GM23338 (cell line): ENCODE measurements around the gene FAM117B. TPM values are rescaled to one million over a fixed set of nuclear protein-coding genes. Genes with fewer than 3 reads are reported as not detected.
A peak's percentile ranks its signal among the peaks of the same experiment; 100 is the strongest.

Experiments used
- ATAC-seq: fragments of 200-7000 bp; cut with Tn5 transposase; 3 replicates; pipeline ENCODE4 v1.9.1; 2020
- DNase-seq: peaks from one replicate; pipeline ENCODE4 v3.0.0-alpha.2; 2015; ENCODE audit warnings: low spot score
- H2AFZ ChIP-seq: fragments of 200-600 bp; sonication (generic); 2 replicates; pipeline ENCODE4 v1.8.0; 2016; ENCODE audit warnings: antibody characterized with exemption, mild to moderate bottlenecking, moderate library complexity
- H3F3A ChIP-seq: fragments of 200-600 bp; sonication (generic); replicated peaks from 2 replicates; pipeline ENCODE4 v1.8.0; 2017; ENCODE audit warnings: antibody characterized with exemption, mixed run types, low read depth
- H3K27ac ChIP-seq: fragments of 200-600 bp; sonication (generic); 2 replicates; pipeline ENCODE4 v1.6.1; 2016; ENCODE audit warnings: low read depth
- H3K27me3 ChIP-seq: fragments of 200-600 bp; sonication (generic); 2 replicates; pipeline ENCODE4 v1.8.0; 2016; ENCODE audit warnings: mild to moderate bottlenecking, mixed run types, moderate library complexity; ENCODE audit not compliant: insufficient read depth
- H3K36me3 ChIP-seq: fragments of 200-600 bp; sonication (generic); 2 replicates; pipeline ENCODE4 v1.8.0; 2016; ENCODE audit warnings: mild to moderate bottlenecking; ENCODE audit not compliant: insufficient read depth
- H3K4me1 ChIP-seq: fragments of 200-600 bp; sonication (generic); 2 replicates; pipeline ENCODE4 v1.8.0; 2016; ENCODE audit warnings: mild to moderate bottlenecking, moderate library complexity; ENCODE audit not compliant: insufficient read depth
- H3K4me2 ChIP-seq: fragments of 200-600 bp; sonication (generic); 2 replicates; pipeline ENCODE4 v1.7.1; 2017; ENCODE audit warnings: mixed run types
- H3K4me3 ChIP-seq: fragments of 200-600 bp; sonication (generic); 2 replicates; pipeline ENCODE4 v1.6.1; 2016; ENCODE audit warnings: mixed run types
- H3K79me2 ChIP-seq: fragments of 200-600 bp; sonication (generic); replicated peaks from 2 replicates; pipeline ENCODE4 v1.8.0; 2017; ENCODE audit warnings: mild to moderate bottlenecking; ENCODE audit not compliant: insufficient read depth
- H3K9me2 ChIP-seq: fragments of 200-600 bp; sonication (generic); 2 replicates; pipeline ENCODE4 v1.8.0; 2017; ENCODE audit not compliant: insufficient read depth
- H4K20me1 ChIP-seq: fragments of 200-600 bp; sonication (generic); replicated peaks from 2 replicates; pipeline ENCODE4 v1.8.0; 2017; ENCODE audit warnings: mild to moderate bottlenecking; ENCODE audit not compliant: insufficient read depth
- H3K27ac Mint-ChIP-seq: 2 replicates; pipeline ENCODE4 v1.8.0; 2020; ENCODE audit warnings: inconsistent platforms, mild to moderate bottlenecking, moderate library complexity, mixed read lengths
- H3K27me3 Mint-ChIP-seq: 3 replicates; pipeline ENCODE4 v1.8.0; 2022; ENCODE audit warnings: low read depth, mild to moderate bottlenecking, moderate library complexity, mixed read lengths, inconsistent platforms; ENCODE audit not compliant: insufficient read depth, poor library complexity
- H3K36me3 Mint-ChIP-seq: 3 replicates; pipeline ENCODE4 v1.8.0; 2021; ENCODE audit warnings: low read depth, mild to moderate bottlenecking, inconsistent platforms, moderate library complexity, mixed read lengths
- H3K4me1 Mint-ChIP-seq: 3 replicates; pipeline ENCODE4 v1.8.0; 2020; ENCODE audit warnings: mild to moderate bottlenecking, inconsistent platforms, mixed read lengths
- H3K4me3 Mint-ChIP-seq: 3 replicates; pipeline ENCODE4 v1.8.0; 2021; ENCODE audit warnings: moderate library complexity, mild to moderate bottlenecking, inconsistent platforms, mixed read lengths
- H3K9me3 Mint-ChIP-seq: 3 replicates; pipeline ENCODE4 v1.8.0; 2020; ENCODE audit warnings: moderate library complexity, mild to moderate bottlenecking, inconsistent platforms, mixed read lengths
- CREB1 ChIP-seq: fragments of 250-450 bp; sonication (Bioruptor Pico); IDR thresholded peaks from 2 replicates; pipeline ENCODE4 v1.5.0; 2020; ENCODE audit warnings: low read depth, mild to moderate bottlenecking, moderate library complexity
- EZH2 ChIP-seq: fragments of 200-600 bp; sonication (generic); IDR thresholded peaks from one replicate; pipeline ENCODE4 v1.8.0; 2017; ENCODE audit warnings: antibody characterized with exemption, mild to moderate bottlenecking, low read depth; ENCODE audit not compliant: unreplicated experiment
- EZH2phosphoT487 ChIP-seq: fragments of 200-600 bp; sonication (generic); IDR thresholded peaks from one replicate; pipeline ENCODE4 v1.8.1; 2018; ENCODE audit warnings: antibody characterized with exemption; ENCODE audit not compliant: unreplicated experiment
- JUNB ChIP-seq: IDR thresholded peaks from one replicate; pipeline ENCODE4 v1.6.1; 2016; ENCODE audit warnings: antibody characterized with exemption; ENCODE audit not compliant: unreplicated experiment
- NANOG ChIP-seq: IDR thresholded peaks from 2 replicates; pipeline ENCODE4 v1.6.1; 2016; ENCODE audit warnings: antibody characterized with exemption, borderline replicate concordance
- POLR2AphosphoS5 ChIP-seq: IDR thresholded peaks from 2 replicates; pipeline ENCODE4 v1.6.1; 2016; ENCODE audit warnings: antibody characterized with exemption, low read depth
- STAT1 ChIP-seq: IDR thresholded peaks from one replicate; pipeline ENCODE4 v1.6.1; 2016; ENCODE audit warnings: antibody characterized with exemption; ENCODE audit not compliant: unreplicated experiment
- ZNF114 ChIP-seq: fragments of 250-450 bp; sonication (Bioruptor Pico); IDR thresholded peaks from 2 replicates; pipeline ENCODE4 v1.5.0; 2020; ENCODE audit warnings: mild to moderate bottlenecking, moderate library complexity
- ZNF331 ChIP-seq: fragments of 250-450 bp; sonication (Bioruptor Pico); IDR thresholded peaks from 2 replicates; pipeline ENCODE4 v1.5.0; 2020; ENCODE audit warnings: low read depth, mild to moderate bottlenecking, moderate library complexity
- polyA plus RNA-seq: library from polyadenylated mRNA; unstranded; fragments of >200 nt; fragmentation: Nextera tagmentation; extraction: Ambion mirVana; gene quantifications from 2 replicates; pipeline ENCODE4 v1.2.1, GENCODE V29; 2016
- total RNA-seq: library from RNA; depleted of rRNA; stranded (reverse); fragments of >200 nt; shearing (Covaris generic); gene quantifications from 2 replicates; pipeline ENCODE4 v1.2.3, GENCODE V29; 2014
- TF ChIP-seq, protein P1 (sequence below): IDR thresholded peaks from 2 replicates; pipeline ENCODE4 v1.6.1; 2016; ENCODE audit warnings: antibody characterized with exemption
- TF ChIP-seq, protein P2 (sequence below): IDR thresholded peaks from one replicate; pipeline ENCODE4 v1.6.1; 2018; ENCODE audit warnings: antibody characterized with exemption; ENCODE audit not compliant: unreplicated experiment
- TF ChIP-seq, protein P3 (sequence below), 2 experiments: fragments of 200-600 bp in 1 of 2; sonication (generic) in 1 of 2; conservative IDR thresholded peaks; 2 replicates each; pipeline versions ENCODE4 v1.5.1 to v1.6.1; 2016 to 2017; ENCODE audit warnings: antibody characterized with exemption in 2 of 2, low read depth in 2 of 2, mild to moderate bottlenecking in 2 of 2, moderate library complexity in 1 of 2
- TF ChIP-seq, protein P4 (sequence below): fragments of 250-450 bp; sonication (Bioruptor Pico); IDR thresholded peaks from 2 replicates; pipeline ENCODE4 v1.5.0; 2020; ENCODE audit warnings: mild to moderate bottlenecking, moderate library complexity

The FAM117B gene
- total and polyA plus RNA-seq, 2 experiments from 2014 or later = 8.4 to 23.0 TPM

DNA sequence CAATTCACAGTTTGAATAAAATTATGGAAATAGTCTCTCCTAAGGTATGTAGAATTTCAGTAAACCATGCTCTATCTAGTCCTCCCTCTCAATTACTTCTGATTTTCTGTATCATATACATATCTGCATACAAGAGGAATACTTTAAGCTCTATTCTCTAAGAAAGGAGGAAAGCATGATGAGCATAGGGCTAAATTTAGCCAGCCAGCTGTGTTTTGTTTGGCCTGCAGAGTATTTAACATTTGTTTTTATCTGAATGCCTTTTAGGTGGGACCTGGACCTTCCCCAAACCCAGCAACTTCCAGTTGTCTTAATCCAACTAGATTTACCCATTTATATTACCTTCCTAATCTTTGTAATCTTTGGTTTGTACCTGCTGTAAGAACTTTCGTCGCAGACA lies 42.2 kb upstream of the FAM117B start:
- H3F3A ChIP-seq = no peaks in the 10 kb centered on the region
- H3K79me2 ChIP-seq = no peaks in the 10 kb centered on the region
- no peaks in the 10 kb centered on the region for H4K20me1 ChIP-seq
- H3K36me3 ChIP-seq = no peaks in the 10 kb centered on the region
- no peak for TF ChIP-seq NANOG
- TF ChIP-seq EZH2phosphoT487 = no peak
- TF ChIP-seq, protein P1, sequence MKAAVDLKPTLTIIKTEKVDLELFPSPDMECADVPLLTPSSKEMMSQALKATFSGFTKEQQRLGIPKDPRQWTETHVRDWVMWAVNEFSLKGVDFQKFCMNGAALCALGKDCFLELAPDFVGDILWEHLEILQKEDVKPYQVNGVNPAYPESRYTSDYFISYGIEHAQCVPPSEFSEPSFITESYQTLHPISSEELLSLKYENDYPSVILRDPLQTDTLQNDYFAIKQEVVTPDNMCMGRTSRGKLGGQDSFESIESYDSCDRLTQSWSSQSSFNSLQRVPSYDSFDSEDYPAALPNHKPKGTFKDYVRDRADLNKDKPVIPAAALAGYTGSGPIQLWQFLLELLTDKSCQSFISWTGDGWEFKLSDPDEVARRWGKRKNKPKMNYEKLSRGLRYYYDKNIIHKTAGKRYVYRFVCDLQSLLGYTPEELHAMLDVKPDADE = no peak
- TF ChIP-seq, protein P2, sequence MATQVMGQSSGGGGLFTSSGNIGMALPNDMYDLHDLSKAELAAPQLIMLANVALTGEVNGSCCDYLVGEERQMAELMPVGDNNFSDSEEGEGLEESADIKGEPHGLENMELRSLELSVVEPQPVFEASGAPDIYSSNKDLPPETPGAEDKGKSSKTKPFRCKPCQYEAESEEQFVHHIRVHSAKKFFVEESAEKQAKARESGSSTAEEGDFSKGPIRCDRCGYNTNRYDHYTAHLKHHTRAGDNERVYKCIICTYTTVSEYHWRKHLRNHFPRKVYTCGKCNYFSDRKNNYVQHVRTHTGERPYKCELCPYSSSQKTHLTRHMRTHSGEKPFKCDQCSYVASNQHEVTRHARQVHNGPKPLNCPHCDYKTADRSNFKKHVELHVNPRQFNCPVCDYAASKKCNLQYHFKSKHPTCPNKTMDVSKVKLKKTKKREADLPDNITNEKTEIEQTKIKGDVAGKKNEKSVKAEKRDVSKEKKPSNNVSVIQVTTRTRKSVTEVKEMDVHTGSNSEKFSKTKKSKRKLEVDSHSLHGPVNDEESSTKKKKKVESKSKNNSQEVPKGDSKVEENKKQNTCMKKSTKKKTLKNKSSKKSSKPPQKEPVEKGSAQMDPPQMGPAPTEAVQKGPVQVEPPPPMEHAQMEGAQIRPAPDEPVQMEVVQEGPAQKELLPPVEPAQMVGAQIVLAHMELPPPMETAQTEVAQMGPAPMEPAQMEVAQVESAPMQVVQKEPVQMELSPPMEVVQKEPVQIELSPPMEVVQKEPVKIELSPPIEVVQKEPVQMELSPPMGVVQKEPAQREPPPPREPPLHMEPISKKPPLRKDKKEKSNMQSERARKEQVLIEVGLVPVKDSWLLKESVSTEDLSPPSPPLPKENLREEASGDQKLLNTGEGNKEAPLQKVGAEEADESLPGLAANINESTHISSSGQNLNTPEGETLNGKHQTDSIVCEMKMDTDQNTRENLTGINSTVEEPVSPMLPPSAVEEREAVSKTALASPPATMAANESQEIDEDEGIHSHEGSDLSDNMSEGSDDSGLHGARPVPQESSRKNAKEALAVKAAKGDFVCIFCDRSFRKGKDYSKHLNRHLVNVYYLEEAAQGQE = no peak
- no peak for TF ChIP-seq POLR2AphosphoS5
- TF ChIP-seq, protein P3, sequence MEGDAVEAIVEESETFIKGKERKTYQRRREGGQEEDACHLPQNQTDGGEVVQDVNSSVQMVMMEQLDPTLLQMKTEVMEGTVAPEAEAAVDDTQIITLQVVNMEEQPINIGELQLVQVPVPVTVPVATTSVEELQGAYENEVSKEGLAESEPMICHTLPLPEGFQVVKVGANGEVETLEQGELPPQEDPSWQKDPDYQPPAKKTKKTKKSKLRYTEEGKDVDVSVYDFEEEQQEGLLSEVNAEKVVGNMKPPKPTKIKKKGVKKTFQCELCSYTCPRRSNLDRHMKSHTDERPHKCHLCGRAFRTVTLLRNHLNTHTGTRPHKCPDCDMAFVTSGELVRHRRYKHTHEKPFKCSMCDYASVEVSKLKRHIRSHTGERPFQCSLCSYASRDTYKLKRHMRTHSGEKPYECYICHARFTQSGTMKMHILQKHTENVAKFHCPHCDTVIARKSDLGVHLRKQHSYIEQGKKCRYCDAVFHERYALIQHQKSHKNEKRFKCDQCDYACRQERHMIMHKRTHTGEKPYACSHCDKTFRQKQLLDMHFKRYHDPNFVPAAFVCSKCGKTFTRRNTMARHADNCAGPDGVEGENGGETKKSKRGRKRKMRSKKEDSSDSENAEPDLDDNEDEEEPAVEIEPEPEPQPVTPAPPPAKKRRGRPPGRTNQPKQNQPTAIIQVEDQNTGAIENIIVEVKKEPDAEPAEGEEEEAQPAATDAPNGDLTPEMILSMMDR (conservative IDR thresholded peaks at IDR 0.05; ENCODE audit: low read depth in 2 of 2) = no peak
- TF ChIP-seq ZNF331 (CRISPR knock-in tag) = no peak
- TF ChIP-seq ZNF114 = no peak
- TF ChIP-seq, protein P4, sequence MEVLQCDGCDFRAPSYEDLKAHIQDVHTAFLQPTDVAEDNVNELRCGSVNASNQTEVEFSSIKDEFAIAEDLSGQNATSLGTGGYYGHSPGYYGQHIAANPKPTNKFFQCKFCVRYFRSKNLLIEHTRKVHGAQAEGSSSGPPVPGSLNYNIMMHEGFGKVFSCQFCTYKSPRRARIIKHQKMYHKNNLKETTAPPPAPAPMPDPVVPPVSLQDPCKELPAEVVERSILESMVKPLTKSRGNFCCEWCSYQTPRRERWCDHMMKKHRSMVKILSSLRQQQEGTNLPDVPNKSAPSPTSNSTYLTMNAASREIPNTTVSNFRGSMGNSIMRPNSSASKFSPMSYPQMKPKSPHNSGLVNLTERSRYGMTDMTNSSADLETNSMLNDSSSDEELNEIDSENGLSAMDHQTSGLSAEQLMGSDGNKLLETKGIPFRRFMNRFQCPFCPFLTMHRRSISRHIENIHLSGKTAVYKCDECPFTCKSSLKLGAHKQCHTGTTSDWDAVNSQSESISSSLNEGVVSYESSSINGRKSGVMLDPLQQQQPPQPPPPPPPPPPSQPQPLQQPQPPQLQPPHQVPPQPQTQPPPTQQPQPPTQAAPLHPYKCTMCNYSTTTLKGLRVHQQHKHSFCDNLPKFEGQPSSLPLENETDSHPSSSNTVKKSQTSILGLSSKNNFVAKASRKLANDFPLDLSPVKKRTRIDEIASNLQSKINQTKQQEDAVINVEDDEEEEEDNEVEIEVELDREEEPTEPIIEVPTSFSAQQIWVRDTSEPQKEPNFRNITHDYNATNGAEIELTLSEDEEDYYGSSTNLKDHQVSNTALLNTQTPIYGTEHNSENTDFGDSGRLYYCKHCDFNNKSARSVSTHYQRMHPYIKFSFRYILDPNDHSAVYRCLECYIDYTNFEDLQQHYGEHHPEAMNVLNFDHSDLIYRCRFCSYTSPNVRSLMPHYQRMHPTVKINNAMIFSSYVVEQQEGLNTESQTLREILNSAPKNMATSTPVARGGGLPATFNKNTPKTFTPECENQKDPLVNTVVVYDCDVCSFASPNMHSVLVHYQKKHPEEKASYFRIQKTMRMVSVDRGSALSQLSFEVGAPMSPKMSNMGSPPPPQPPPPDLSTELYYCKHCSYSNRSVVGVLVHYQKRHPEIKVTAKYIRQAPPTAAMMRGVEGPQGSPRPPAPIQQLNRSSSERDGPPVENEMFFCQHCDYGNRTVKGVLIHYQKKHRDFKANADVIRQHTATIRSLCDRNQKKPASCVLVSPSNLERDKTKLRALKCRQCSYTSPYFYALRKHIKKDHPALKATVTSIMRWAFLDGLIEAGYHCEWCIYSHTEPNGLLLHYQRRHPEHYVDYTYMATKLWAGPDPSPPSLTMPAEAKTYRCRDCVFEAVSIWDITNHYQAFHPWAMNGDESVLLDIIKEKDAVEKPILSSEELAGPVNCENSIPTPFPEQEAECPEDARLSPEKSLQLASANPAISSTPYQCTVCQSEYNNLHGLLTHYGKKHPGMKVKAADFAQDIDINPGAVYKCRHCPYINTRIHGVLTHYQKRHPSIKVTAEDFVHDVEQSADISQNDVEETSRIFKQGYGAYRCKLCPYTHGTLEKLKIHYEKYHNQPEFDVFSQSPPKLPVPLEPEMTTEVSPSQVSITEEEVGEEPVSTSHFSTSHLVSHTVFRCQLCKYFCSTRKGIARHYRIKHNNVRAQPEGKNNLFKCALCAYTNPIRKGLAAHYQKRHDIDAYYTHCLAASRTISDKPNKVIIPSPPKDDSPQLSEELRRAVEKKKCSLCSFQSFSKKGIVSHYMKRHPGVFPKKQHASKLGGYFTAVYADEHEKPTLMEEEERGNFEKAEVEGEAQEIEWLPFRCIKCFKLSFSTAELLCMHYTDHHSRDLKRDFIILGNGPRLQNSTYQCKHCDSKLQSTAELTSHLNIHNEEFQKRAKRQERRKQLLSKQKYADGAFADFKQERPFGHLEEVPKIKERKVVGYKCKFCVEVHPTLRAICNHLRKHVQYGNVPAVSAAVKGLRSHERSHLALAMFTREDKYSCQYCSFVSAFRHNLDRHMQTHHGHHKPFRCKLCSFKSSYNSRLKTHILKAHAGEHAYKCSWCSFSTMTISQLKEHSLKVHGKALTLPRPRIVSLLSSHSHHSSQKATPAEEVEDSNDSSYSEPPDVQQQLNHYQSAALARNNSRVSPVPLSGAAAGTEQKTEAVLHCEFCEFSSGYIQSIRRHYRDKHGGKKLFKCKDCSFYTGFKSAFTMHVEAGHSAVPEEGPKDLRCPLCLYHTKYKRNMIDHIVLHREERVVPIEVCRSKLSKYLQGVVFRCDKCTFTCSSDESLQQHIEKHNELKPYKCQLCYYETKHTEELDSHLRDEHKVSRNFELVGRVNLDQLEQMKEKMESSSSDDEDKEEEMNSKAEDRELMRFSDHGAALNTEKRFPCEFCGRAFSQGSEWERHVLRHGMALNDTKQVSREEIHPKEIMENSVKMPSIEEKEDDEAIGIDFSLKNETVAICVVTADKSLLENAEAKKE (CRISPR knock-in tag) = no peak
- TF ChIP-seq EZH2 = no peak
- TF ChIP-seq STAT1 = no peak
- no peak for TF ChIP-seq JUNB
- TF ChIP-seq CREB1 (CRISPR knock-in tag) = no peak
- Mint-ChIP-seq H3K4me3 (no peak overlapping the region), H3K36me3 (no peaks in the 10 kb centered on the region), H3K27ac (0 out of 2 replicates have a peak overlapping the region, but pooled peaks have one; percentile 27), H3K9me3 (no peaks in the 10 kb centered on the region), H3K4me1 (peaks cover 22% of the 10 kb centered on the region), H3K27me3 (peaks cover 9% of the 10 kb centered on the region)
- ATAC-seq (no peak), DNase-seq (no peak)
- H3K4me3 ChIP-seq = no peak overlapping the region
- no peak overlapping the region for H3K4me2 ChIP-seq
- peaks cover 6% of the 10 kb centered on the region; the same call in 1 of the 2 replicates for H3K4me1 ChIP-seq
- H3K27me3 ChIP-seq = no peaks in the 10 kb centered on the region
- H3K9me2 ChIP-seq = no peaks in the 10 kb centered on the region
- no peak overlapping the region for H2AFZ ChIP-seq
- no peak overlapping the region for H3K27ac ChIP-seq
